Chondrocyte (in vitro differentiated cells): ENCODE results near the gene CLIC6. TPM values are rescaled to one million over a fixed set of nuclear protein-coding genes. Genes with fewer than 3 reads are reported as not detected.
"Not testable (repeated sequence)": the region's sequence is repeated elsewhere in the genome, so short reads cannot be mapped to it uniquely, and the experiment has no call there.

Experiments used
- DNase-seq: peaks from one replicate; pipeline ENCODE4 v3.0.0; 2021; ENCODE audit warnings: mixed read lengths, low spot score
- H3K27ac Mint-ChIP-seq: one replicate; pipeline ENCODE4 v1.8.0; 2021; ENCODE audit warnings: mild to moderate bottlenecking, moderate library complexity, mixed read lengths; ENCODE audit not compliant: unreplicated experiment
- H3K27me3 Mint-ChIP-seq: 2 replicates; pipeline ENCODE4 v1.8.0; 2021; ENCODE audit warnings: low read depth, mixed read lengths
- H3K36me3 Mint-ChIP-seq: 2 replicates; pipeline ENCODE4 v1.8.0; 2021; ENCODE audit warnings: low read depth, mixed read lengths
- H3K4me1 Mint-ChIP-seq: 2 replicates; pipeline ENCODE4 v1.8.0; 2021; ENCODE audit warnings: low read depth, mild to moderate bottlenecking, mixed read lengths
- H3K4me3 Mint-ChIP-seq: one replicate; pipeline ENCODE4 v1.8.0; 2021; ENCODE audit warnings: mild to moderate bottlenecking, moderate library complexity, mixed read lengths; ENCODE audit not compliant: unreplicated experiment
- H3K9me3 Mint-ChIP-seq: 2 replicates; pipeline ENCODE4 v1.8.0; 2021; ENCODE audit warnings: low read depth, mixed read lengths
- CTCF ChIP-seq: fragments of 200-600 bp; sonication (generic); IDR thresholded peaks from 2 replicates; pipeline ENCODE4 v1.5.0; 2021; ENCODE audit warnings: antibody characterized with exemption, mild to moderate bottlenecking, moderate library complexity
- total RNA-seq: library from RNA; stranded (reverse); gene quantifications from 3 replicates; pipeline ENCODE4 v1.2.1, GENCODE V29; 2021

The CLIC6 gene
- total RNA-seq, 1 donor from 2014 or later: 0.17 TPM

- Mint-ChIP-seq H3K4me3 (peak overlapping the region; percentile 45), H3K27ac (peak overlapping the region; percentile 83), H3K4me1 (peaks cover 31% of the 10 kb centered on the region), H3K36me3 (no peaks in the 10 kb centered on the region), H3K9me3 (no peaks in the 10 kb centered on the region), H3K27me3 (no peaks in the 10 kb centered on the region)
- no peak for TF ChIP-seq CTCF
- DNase-seq: no peak
Measured at GRCh38 chr21:34713621-34714020, 44.8 kb downstream of the CLIC6 start.

GRCh38 chr21:34715518-34715917, 46.7 kb downstream of the CLIC6 start:
- Mint-ChIP-seq H3K4me3 (no peak overlapping the region), H3K27me3 (no peaks in the 10 kb centered on the region), H3K4me1 (peaks cover 31% of the 10 kb centered on the region), H3K36me3 (no peaks in the 10 kb centered on the region), H3K9me3 (no peaks in the 10 kb centered on the region), H3K27ac (no peak overlapping the region)
- DNase-seq: no peak
- no peak for TF ChIP-seq CTCF

- H3K36me3 Mint-ChIP-seq: no peaks in the 10 kb centered on the region
- no peak for TF ChIP-seq CTCF
- H3K9me3 Mint-ChIP-seq: no peaks in the 10 kb centered on the region
Measured at GRCh38 chr21:34715985-34716596, 47.3 kb downstream of the CLIC6 start.

GRCh38 chr21:34718529-34718928, 49.7 kb downstream of the CLIC6 start:
- not testable (repeated sequence) for H3K36me3 Mint-ChIP-seq, H3K27ac Mint-ChIP-seq, H3K27me3 Mint-ChIP-seq, H3K4me3 Mint-ChIP-seq, DNase-seq, H3K9me3 Mint-ChIP-seq
- peaks cover 11% of the 10 kb centered on the region for H3K4me1 Mint-ChIP-seq

More at GRCh38 chr21:34715985-34716596, 47.3 kb downstream of the CLIC6 start:
- no peaks in the 10 kb centered on the region for H3K27me3 Mint-ChIP-seq
- no peak overlapping the region for H3K4me3 Mint-ChIP-seq
- no peak for DNase-seq
- peaks cover 31% of the 10 kb centered on the region for H3K4me1 Mint-ChIP-seq
- no peak overlapping the region for H3K27ac Mint-ChIP-seq

GRCh38 chr21:34722684-34723300, 54.0 kb downstream of the CLIC6 start:
- no peak overlapping the region for H3K4me3 Mint-ChIP-seq
- TF ChIP-seq CTCF: peak; percentile 68
- no peaks in the 10 kb centered on the region for H3K27me3 Mint-ChIP-seq
- H3K27ac Mint-ChIP-seq: no peak overlapping the region
- H3K9me3 Mint-ChIP-seq: no peaks in the 10 kb centered on the region
- peaks cover 21% of the 10 kb centered on the region for H3K4me1 Mint-ChIP-seq
- no peaks in the 10 kb centered on the region for H3K36me3 Mint-ChIP-seq
- DNase-seq: no peak
